UCSD-AML1 (cell line): ENCODE measurements around the gene ABCG1.

Experiments used
- DNase-seq: peaks from one replicate; lab custom pipeline; 2025; ENCODE audit not compliant: unreplicated experiment; lab: John Stamatoyannopoulos, UW

The ABCG1 gene

GRCh38 chr21:42303443-42303842 is 84.5 kb downstream of the ABCG1 start:
- DNase-seq: no peak

GRCh38 chr21:42304556-42305454 is 85.9 kb downstream of the ABCG1 start:
- no peak for DNase-seq

- DNase-seq: no peak
Observed at GRCh38 chr21:42305707-42306147, 86.8 kb downstream of the ABCG1 start.

- DNase-seq: peak; percentile 62
Observed at GRCh38 chr21:42306366-42307035, 87.6 kb downstream of the ABCG1 start.

- no peak for DNase-seq
Observed at GRCh38 chr21:42307106-42307505, 88.2 kb downstream of the ABCG1 start.

- no peak for DNase-seq
Observed at GRCh38 chr21:42308161-42308913, 89.4 kb downstream of the ABCG1 start.

GRCh38 chr21:42308914-42309752 is 90.2 kb downstream of the ABCG1 start:
- no peak for DNase-seq

- DNase-seq: peak; percentile 70
Observed at GRCh38 chr21:42309753-42310213, 90.8 kb downstream of the ABCG1 start.

- DNase-seq: no peak
Observed at GRCh38 chr21:42310411-42311001, 91.6 kb downstream of the ABCG1 start.

GRCh38 chr21:42311160-42311559 is 92.2 kb downstream of the ABCG1 start:
- no peak for DNase-seq

- no peak for DNase-seq
Observed at GRCh38 chr21:42311816-42312625, 93.1 kb downstream of the ABCG1 start.

GRCh38 chr21:42312626-42313104 is 93.7 kb downstream of the ABCG1 start:
- DNase-seq: no peak

- DNase-seq: no peak
Observed at GRCh38 chr21:42313501-42313969, 94.6 kb downstream of the ABCG1 start.

- no peak for DNase-seq
Observed at GRCh38 chr21:42314616-42315295, 95.8 kb downstream of the ABCG1 start.

GRCh38 chr21:42315296-42315891 is 96.5 kb downstream of the ABCG1 start, which contains the start of gene TFF3:
Gene TFF3, minus strand, starts transcription at chr21:42315409. Its CDS starts 35 bp downstream, at chr21:42315374.
- DNase-seq: no peak

GRCh38 chr21:42316891-42317290 is 98.0 kb downstream of the ABCG1 start:
- no peak for DNase-seq

- no peak for DNase-seq
Observed at GRCh38 chr21:42317341-42317741, 98.4 kb downstream of the ABCG1 start.
